Natural killer cell (primary cell): ENCODE results near the gene SNX9. TPM values are rescaled to one million over a fixed set of nuclear protein-coding genes. Genes with fewer than 3 reads are reported as not detected.
"Not testable (repeated sequence)": the region's sequence is repeated elsewhere in the genome, so short reads cannot be mapped to it uniquely, and the experiment has no call there.

Experiments used
- ATAC-seq, 3 donors: fragments of 150-1000 bp in 2 of 3; fragments of 200-7000 bp in 1 of 3; cut with Tn5 transposase; 1 replicate in 1 of 3; 2 replicates in 2 of 3; pipeline ENCODE4 v1.10.0; 2021; ENCODE audit warnings: mild to moderate bottlenecking in 2 of 3, moderate library complexity in 2 of 3
- DNase-seq, 2 donors: peaks; one replicate each; pipeline versions ENCODE4 v3.0.0 to v3.0.0-alpha.2; 2013 to 2021; ENCODE audit warnings: mixed read lengths in 1 of 2
- H3K27ac ChIP-seq: one replicate; pipeline ENCODE4 v1.5.1; 2013; ENCODE audit warnings: mild to moderate bottlenecking, low read length
- H3K27me3 ChIP-seq: one replicate; pipeline ENCODE4 v1.6.1; 2013; ENCODE audit warnings: low read length; ENCODE audit not compliant: control insufficient read depth, insufficient read depth
- H3K36me3 ChIP-seq: one replicate; pipeline ENCODE4 v1.6.1; 2013; ENCODE audit warnings: low read length; ENCODE audit not compliant: control insufficient read depth, insufficient read depth
- H3K4me1 ChIP-seq: one replicate; pipeline ENCODE4 v1.6.1; 2013; ENCODE audit warnings: low read length; ENCODE audit not compliant: control insufficient read depth, insufficient read depth
- H3K4me3 ChIP-seq: one replicate; pipeline ENCODE4 v1.5.1; 2013; ENCODE audit warnings: low read length
- H3K9me3 ChIP-seq: one replicate; pipeline ENCODE4 v1.6.1; 2013; ENCODE audit warnings: low read length; ENCODE audit not compliant: control insufficient read depth, insufficient read depth
- H3K27ac Mint-ChIP-seq, 2 donors: one replicate each; pipeline ENCODE4 v1.8.0; 2022; ENCODE audit warnings: mild to moderate bottlenecking in 2 of 2, mixed read lengths in 2 of 2, moderate library complexity in 1 of 2
- H3K27me3 Mint-ChIP-seq, 2 donors: one replicate each; pipeline ENCODE4 v1.8.0; 2022; ENCODE audit warnings: low read depth in 2 of 2, mixed read lengths in 2 of 2
- H3K36me3 Mint-ChIP-seq: one replicate; pipeline ENCODE4 v1.8.0; 2022; ENCODE audit warnings: mixed read lengths
- H3K4me1 Mint-ChIP-seq, 2 donors: one replicate each; pipeline ENCODE4 v1.8.0; 2022; ENCODE audit warnings: mixed read lengths in 2 of 2
- H3K4me3 Mint-ChIP-seq: one replicate; pipeline ENCODE4 v1.8.0; 2022; ENCODE audit warnings: mild to moderate bottlenecking, moderate library complexity, mixed read lengths
- H3K9me3 Mint-ChIP-seq, 2 donors: one replicate each; pipeline ENCODE4 v1.8.0; 2022; ENCODE audit warnings: mixed read lengths in 2 of 2
- WGBS: methylation state at CpG from one replicate; pipeline ENCODE4 v1.1.7; 2013; ENCODE audit warnings: missing lambda C conversion rate; ENCODE audit not compliant: insufficient coverage; 5-methylcytosine and 5-hydroxymethylcytosine counted together
- intact Hi-C: fragments of 100-400 bp; cut with micrococcal nuclease; formaldehyde crosslinking; loops from one replicate; pipeline ENCODE4 v1.14.2; 2022
- total RNA-seq, 4 donors: library from RNA; stranded (reverse); fragments of 120-200 nt in 1 of 4; gene quantifications; one replicate each; pipeline versions ENCODE4 v1.2.3 to v1.2.4, GENCODE V29; 2013 to 2022
- TF ChIP-seq, protein P1 (sequence below): fragments of 200-600 bp; IDR thresholded peaks from one replicate; pipeline ENCODE4 v1.8.0; 2022; ENCODE audit warnings: antibody characterized with exemption

Gene SNX9
- total RNA-seq, 3 donors from 2014 or later (not counting 1 experiment from before 2014, with no cell fraction given), result 6.0 to 9.7 (median 7.3) TPM

DNA sequence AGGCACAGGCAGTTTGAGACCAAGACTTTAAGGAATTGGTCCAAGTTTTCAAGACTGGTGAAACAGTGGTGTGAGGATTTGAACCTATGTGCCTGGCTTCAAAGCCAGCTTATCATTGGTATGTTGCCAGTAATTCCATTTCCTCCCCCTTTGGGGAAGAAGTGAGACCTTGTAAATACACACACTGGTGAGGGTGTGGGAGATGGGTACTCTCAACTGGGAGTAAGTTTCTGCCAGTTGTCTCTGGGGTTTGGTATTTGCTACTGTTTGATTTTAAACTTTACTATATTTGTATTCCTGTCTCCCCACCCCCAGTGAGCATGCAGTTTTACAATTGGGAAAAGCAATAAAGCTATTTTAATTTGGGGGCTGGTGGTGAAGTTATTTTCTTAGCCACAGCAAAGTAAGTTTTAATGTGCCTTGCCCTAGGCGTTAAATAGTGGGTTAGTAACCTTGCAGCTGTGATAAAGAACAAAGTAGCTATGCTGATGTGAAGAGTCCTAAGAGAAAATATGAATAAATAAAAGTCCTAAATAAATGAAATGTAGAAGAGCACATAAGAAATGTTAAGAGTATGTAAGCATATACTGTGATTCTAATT lies 31.0 kb downstream of the SNX9 start:
- WGBS, result 52% methylated on average over 1 of the region's 1 CpG
- peaks cover 14% of the 10 kb centered on the region for H3K36me3 Mint-ChIP-seq

DNA sequence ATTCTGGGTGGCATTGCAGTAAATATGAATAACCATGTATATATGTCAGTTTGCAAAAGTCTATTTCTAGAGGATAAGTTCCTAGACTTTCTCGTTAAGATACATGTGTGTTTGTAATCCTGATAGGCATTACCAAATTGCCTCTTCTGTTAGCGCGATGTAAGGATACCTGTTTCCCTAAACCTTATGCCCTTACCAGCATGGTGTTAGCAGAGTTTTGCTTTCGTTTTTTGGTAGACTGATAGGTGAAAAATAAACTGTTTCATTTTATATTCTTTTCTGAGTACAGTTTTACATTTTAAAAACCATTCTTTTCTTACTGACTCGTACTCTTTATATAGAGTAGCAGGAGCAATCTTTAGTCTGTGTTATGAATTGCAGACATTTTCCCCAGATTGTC lies 32.3 kb downstream of the SNX9 start:
- H3K9me3 Mint-ChIP-seq, result peaks cover 4 to 11% of the 10 kb centered on the region in 2 donors
- H3K9me3 ChIP-seq, result peaks cover 8% of the 10 kb centered on the region
- H3K27me3 Mint-ChIP-seq, result peaks cover 11 to 35% of the 10 kb centered on the region in 2 donors
- TF ChIP-seq, protein P1, sequence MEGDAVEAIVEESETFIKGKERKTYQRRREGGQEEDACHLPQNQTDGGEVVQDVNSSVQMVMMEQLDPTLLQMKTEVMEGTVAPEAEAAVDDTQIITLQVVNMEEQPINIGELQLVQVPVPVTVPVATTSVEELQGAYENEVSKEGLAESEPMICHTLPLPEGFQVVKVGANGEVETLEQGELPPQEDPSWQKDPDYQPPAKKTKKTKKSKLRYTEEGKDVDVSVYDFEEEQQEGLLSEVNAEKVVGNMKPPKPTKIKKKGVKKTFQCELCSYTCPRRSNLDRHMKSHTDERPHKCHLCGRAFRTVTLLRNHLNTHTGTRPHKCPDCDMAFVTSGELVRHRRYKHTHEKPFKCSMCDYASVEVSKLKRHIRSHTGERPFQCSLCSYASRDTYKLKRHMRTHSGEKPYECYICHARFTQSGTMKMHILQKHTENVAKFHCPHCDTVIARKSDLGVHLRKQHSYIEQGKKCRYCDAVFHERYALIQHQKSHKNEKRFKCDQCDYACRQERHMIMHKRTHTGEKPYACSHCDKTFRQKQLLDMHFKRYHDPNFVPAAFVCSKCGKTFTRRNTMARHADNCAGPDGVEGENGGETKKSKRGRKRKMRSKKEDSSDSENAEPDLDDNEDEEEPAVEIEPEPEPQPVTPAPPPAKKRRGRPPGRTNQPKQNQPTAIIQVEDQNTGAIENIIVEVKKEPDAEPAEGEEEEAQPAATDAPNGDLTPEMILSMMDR, result no peak
- 88% methylated on average over 1 of the region's 5 CpGs for WGBS
- no peaks in the 10 kb centered on the region for H3K36me3 ChIP-seq
- H3K27ac Mint-ChIP-seq, result no peak overlapping the region
- H3K36me3 Mint-ChIP-seq, result peaks cover 14% of the 10 kb centered on the region
- H3K4me1 ChIP-seq, result peaks cover 6% of the 10 kb centered on the region
- no peak overlapping the region for H3K27ac ChIP-seq
- intact Hi-C loops, result no loop called here
- ATAC-seq (no peak), DNase-seq (no peak)
- peaks cover 5% of the 10 kb centered on the region for H3K27me3 ChIP-seq
- H3K4me1 Mint-ChIP-seq, result peaks cover 9 to 33% of the 10 kb centered on the region in 2 donors
- H3K4me3 ChIP-seq, result no peak overlapping the region
- H3K4me3 Mint-ChIP-seq, result no peak overlapping the region

More for the DNA sequence above, 31.0 kb downstream of the SNX9 start:
- intact Hi-C loops, result no loop called here
- Mint-ChIP-seq H3K27ac (no peak overlapping the region), H3K4me1 (peaks cover 7 to 36% of the 10 kb centered on the region in 2 donors), H3K9me3 (peaks cover 4 to 11% of the 10 kb centered on the region in 2 donors), H3K4me3 (no peak overlapping the region), H3K27me3 (peaks cover 11 to 26% of the 10 kb centered on the region in 2 donors)
- no peak overlapping the region for H3K4me3 ChIP-seq
- no peak overlapping the region for H3K27ac ChIP-seq
- peaks cover 3% of the 10 kb centered on the region for H3K27me3 ChIP-seq
- no peaks in the 10 kb centered on the region for H3K36me3 ChIP-seq
- DNase-seq (no peak), ATAC-seq (no peak)
- no peaks in the 10 kb centered on the region for H3K4me1 ChIP-seq
- TF ChIP-seq, protein P1, result no peak
- H3K9me3 ChIP-seq, result peaks cover 8% of the 10 kb centered on the region

DNA sequence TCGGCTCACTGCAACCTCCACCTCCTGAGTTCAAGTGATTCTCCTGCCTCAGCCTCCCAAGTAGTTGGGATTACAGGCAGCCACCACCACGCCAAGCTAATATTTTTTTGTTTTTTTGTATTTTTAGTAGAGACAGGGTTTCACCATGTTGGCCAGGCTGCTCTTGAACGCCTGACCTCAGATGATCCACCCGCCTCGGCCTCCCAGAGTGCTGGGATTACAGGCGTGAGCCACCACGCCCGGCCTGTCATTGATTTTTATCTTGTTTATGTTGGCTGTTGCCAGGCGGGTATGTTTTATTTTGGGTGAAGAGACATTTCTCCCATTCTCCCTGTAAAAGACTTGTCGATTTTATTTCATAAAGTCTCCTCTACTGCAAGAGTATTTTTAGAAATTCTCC lies 32.8 kb downstream of the SNX9 start:
- DNase-seq, H3K4me1 ChIP-seq, H3K27ac ChIP-seq, ATAC-seq, H3K36me3 ChIP-seq, H3K9me3 ChIP-seq, H3K27me3 ChIP-seq, H3K4me3 ChIP-seq, intact Hi-C loops, H3K27ac Mint-ChIP-seq, H3K4me3 Mint-ChIP-seq: not testable (repeated sequence)
- Mint-ChIP-seq H3K36me3 (peaks cover 14% of the 10 kb centered on the region), H3K9me3 (peaks cover 4 to 11% of the 10 kb centered on the region in 2 donors), H3K4me1 (peaks cover 13 to 36% of the 10 kb centered on the region in 2 donors), H3K27me3 (peaks cover 11 to 35% of the 10 kb centered on the region in 2 donors)
- 93% methylated on average over 7 of the region's 10 CpGs for WGBS

DNA sequence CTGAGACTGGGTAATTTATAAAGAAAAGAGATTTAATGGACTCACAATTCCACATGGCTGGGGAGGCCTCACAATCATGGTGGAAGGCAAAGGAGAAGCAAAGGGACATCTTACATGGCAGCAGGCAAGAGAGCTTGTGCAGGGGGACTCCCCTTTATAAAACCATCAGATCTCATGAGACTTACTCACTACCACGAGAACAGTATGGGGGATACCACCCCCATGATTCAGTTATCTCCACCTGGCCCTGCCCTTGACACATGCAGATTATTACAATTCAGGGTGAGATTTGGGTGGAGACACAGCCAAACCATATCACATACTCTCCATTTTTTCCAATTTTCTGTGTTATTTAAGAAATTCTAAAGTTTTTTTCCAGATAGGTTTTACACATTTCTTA lies 35.6 kb downstream of the SNX9 start:
- H3K4me3 ChIP-seq, H3K9me3 ChIP-seq, H3K4me1 ChIP-seq, DNase-seq, H3K9me3 Mint-ChIP-seq, H3K27me3 ChIP-seq, intact Hi-C loops, H3K27ac Mint-ChIP-seq, H3K4me3 Mint-ChIP-seq, H3K27ac ChIP-seq, H3K36me3 ChIP-seq, H3K36me3 Mint-ChIP-seq, ATAC-seq: not testable (repeated sequence)
- Mint-ChIP-seq H3K27me3 (peaks cover 20 to 56% of the 10 kb centered on the region in 2 donors), H3K4me1 (peaks cover 13 to 36% of the 10 kb centered on the region in 2 donors)
- WGBS, result 43% methylated on average over 1 of the region's 1 CpG
